ENCODE results near the gene BORCS6.
"Not testable (repeated sequence)": the region's sequence is repeated elsewhere in the genome, so short reads cannot be mapped to it uniquely, and the experiment has no call there.

BORCS6 gene

GRCh38 chr17:8173056-8173870 is 16.7 kb downstream of the BORCS6 start:
- DNase-seq = peak; percentile 94

DNA sequence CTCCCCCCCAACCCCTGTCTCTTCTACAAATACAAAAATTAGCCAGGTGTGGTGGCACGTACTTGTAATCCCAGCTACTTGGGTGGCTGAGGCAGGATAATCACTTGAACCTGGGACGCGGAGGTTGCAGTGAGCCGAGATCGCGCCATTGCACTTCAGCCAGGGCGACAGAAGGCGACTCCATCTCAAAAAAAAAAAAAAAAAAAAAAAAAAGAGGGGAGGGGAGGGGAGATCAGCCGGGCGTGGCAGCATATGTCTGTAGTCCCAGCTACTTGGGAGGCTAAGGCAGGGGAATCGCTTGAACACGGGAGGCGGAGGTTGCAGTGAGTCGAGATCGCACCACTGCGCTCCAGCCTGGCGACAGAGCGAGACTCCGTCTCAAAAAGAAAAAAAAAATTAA is 19.8 kb downstream of the BORCS6 start:
- DNase-seq = not testable (repeated sequence)

DNA sequence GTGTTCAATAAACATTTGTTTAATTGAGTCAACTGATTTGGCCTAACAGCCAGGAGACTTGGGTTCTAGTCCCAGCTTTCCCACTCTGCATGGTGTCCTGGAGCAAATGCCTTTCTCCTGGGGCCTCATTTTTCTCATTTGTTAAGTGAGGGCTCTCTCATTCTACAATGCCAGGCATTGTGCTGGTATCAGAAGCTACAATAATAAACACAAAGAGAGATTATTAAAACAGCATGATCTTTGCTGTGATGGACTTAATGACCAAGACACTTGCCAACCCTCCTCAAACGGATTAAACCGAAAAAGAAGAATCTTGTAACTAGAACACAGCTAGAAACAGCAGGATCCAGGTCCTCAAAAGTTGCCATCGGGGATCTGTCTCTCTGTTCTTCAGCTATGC is 22.5 kb downstream of the BORCS6 start:
- no peak for DNase-seq

- DNase-seq = no peak
Observed at GRCh38 chr17:8166731-8167130, 23.2 kb downstream of the BORCS6 start.

- DNase-seq = no peak
Observed at GRCh38 chr17:8164815-8165131, 25.2 kb downstream of the BORCS6 start.

- DNase-seq = peak; percentile 79
Observed at GRCh38 chr17:8163978-8164814, 25.8 kb downstream of the BORCS6 start.

GRCh38 chr17:8162997-8163977 is 26.7 kb downstream of the BORCS6 start:
- no peak for DNase-seq

- peak; percentile 75 for DNase-seq
Observed at GRCh38 chr17:8162233-8162996, 27.6 kb downstream of the BORCS6 start, which contains the start of gene VAMP2. Gene VAMP2 (minus strand): TSS chr17:8162948. CDS start chr17:8162879, 69 bp downstream.

DNA sequence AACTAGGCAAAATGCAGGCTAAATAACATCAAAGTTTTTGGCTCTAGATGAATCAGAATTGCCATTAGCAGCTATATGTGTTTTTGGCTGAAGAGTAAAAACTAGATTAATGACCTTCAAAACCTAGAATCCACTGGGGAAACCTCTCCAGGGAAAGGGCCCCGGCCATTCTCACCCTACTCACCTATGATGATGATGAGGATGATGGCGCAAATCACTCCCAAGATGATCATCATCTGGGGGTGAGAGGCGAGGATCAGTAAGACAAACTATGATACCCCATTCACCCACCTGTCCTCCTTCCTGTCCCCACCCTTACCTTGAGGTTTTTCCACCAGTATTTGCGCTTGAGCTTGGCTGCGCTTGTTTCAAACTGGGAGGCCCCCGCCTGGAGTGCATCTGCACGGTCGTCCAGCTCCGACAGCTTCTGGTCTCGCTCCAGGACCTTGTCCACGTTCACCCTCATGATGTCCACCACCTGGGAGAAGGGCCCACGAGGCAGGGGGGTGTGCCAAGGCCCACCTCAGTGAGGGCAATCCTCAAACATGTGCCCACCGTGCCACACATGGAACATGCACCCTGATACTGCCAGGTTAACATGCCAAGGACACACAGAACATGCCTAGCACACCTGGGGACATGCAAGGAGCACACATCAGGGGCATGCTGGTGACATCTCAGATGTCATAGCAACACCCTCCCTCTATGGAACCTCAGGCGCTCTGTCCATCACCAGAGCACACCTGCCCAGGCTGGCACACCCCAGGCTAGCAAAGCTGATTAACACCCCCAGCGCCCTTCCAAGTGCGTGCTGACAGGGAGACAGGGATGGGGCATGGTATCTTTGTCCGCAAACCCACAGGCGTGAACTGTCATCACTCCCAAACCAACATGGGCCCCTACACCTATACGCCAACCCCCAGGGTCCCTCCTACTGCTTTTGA is 28.4 kb downstream of the BORCS6 start:
- no peak for DNase-seq

DNA sequence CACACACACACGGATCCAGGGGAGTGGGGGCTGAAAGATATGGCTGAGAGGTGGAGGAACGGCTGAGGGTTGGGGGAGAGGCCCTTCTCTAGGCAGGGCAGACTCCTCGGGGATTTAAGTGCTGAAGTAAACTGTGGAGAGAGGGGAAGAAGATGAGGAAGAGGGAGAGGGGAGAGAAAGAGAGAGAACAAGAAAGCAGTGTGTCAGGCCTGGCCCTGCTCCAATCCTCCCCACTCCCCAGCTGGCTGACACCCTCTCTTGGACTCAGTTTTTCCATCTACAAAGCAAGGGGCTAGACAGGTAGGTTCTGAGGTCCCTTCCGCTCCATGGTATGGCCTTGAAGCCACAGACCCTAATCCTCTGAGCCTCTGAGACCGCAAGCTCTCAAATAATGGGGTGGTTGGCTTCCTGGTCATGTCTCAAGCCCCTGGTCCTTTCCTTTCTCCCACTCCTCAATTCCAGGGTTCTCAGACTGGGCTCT is 29.2 kb downstream of the BORCS6 start:
- DNase-seq = no peak

- no peak for DNase-seq
Observed at GRCh38 chr17:8160224-8160577, 29.8 kb downstream of the BORCS6 start.

GRCh38 chr17:8159459-8160223 is 30.3 kb downstream of the BORCS6 start:
- no peak for DNase-seq

DNA sequence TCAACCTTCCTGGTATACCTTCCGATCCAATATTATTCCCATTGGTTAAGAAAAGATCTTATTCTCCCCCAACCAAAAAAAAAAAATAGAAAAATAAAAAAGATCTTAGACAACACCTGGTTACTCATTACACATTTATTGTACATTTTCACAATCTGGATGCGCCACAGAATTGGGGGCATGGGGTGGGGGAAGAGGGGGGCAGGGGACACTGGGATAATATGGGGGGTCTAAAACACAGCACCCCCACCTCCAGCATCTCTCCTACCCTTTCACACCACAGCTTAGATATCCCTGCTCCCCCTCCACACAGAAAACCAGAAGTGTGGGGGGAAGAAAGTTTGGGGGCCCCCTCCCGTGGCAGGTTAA is 31.0 kb downstream of the BORCS6 start:
- no peak for DNase-seq

DNA sequence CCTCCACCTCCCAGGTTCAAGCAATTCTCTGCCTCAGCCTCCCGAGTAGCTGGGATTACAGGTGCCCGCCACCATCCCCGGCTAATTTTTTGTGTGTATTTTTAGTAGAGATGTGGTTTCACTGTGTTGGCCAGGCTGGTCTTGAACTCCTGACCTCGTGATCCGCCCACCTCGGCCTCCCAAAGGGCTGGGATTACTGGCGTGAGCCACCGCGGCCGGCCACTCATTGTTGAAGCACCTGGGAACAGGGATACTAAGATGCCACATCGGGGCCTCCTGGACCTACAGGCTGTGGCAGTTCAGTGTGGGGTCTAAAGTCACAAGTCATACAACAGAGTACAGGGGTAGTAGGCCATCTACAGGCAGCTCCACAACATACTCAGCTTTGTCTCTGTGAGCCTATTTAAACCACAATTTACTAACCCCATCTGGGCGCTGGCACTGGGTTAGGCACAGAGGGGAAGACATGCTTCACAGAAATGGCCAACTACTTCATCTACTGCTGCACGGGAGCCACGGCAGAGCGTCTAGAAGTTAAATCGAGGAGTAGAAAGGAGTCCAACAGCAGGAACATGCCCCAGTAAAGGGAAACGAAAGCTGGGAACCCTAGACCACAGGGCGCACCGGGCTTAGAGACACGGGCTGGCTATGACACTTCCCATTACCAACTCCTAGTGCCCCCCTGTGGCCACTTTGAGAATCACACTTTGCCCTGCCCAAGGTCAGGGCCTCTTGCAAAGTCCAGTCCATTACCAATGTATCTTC is 31.5 kb downstream of the BORCS6 start:
- DNase-seq = peak; percentile 87

GRCh38 chr17:8156246-8156992 is 33.6 kb downstream of the BORCS6 start:
- DNase-seq = peak; percentile 100

DNA sequence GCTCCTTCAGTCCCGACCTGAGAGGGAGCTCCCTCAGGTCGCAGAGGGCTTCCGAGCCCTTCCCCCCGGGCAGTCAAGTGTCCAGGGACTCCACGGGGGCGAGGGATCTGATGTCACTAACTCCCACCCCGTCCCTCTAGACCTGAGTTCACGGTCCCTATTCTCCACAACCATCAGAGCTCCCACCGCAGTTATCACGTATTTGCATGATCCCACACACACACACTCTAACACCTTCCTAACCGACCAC is 34.1 kb downstream of the BORCS6 start:
- DNase-seq = no peak

DNA sequence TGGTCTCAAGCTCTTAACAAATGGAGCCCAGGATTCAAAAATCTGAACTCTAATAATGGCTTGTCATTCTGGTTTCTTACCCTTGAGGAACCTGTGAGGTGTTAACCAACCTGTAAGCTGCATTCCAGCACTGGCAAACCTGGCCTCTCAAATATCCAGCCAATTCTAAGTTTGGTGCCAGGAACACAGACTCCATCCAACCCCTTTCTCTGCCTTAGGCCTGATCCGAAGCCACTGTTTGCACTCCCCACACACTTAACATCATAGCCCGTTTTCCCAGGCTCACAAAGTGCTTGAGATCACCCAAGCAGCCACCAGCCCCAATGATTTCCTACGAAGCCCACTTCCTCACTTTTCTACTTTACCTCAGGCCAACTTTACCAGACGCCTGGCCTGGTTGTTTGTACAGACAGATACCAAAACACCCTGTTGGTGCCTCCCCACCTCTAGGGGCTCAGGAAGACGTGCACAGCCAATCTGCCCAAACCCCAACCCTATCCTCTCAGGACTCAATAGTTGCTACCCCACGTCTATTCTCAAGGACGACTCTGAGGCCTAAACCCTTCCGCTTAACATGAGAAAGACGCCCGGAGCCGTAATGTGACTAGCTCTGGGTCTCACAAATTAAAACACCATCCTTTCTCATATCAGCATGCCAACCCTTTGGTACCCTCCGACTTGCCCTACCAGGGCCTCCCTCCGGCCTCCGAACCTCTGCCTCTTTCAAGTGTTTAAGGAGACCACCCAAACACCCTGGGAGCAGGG is 34.6 kb downstream of the BORCS6 start:
- no peak for DNase-seq

GRCh38 chr17:8154608-8155155 is 35.3 kb downstream of the BORCS6 start:
- no peak for DNase-seq

Data from CD4-positive, alpha-beta T cell treated with Interleukin-4 for 4 hours (primary cell).